ENCODE measurements around the gene BMPER. TPM values are rescaled to one million over a fixed set of nuclear protein-coding genes. Genes with fewer than 3 reads are reported as not detected.

BMPER gene
- total RNA-seq, 1 donor from 2014 or later = not detected

DNA sequence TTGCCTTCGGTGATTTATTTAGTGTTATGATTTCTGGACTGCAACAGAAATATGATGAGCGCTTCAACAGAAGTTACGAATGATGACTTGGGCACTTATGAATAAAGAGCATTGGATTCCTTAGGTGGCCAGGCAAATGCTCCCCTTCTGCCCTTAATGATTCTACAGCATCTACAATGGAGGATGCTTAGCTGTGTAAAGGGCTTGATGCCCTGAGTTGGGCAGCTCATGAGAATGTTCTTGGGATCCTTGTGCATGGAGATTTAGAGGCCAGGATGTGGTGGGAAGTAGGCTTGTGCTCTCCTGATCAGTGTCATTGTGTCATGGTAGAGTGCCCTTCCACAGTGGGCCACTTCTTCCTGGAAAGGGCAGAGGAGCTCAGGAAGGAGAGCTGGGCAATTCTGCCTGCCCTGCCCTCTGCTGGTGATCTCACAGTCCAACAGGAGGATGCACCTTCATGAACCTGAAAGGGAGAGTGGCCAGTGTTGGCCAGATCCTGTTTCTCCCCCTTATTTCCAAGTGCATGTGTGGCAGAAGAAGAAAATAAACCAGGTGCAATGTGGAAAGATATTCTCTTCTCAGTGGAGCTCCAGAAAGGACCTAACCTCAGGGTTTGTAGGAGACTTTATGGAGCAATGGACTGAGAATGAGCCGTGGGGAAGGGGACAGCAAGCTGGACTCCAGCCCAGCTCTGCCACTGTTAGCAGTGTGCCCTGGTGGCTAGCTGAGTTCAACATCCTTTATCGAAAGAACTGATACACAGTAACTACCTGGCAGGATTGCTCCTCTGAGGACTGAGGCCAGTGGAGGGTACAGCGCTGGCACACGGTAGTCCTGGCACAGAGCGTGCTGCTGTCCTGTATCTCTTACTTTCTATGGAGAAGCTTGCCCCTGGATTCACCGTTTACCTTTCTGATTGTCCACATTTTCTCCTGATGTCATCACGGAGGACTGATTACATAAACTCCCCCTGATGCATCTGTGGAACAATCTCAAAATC, 182.9 kb downstream of the BMPER start:
- intact Hi-C loops (cut with micrococcal nuclease) = no loop called here

DNA sequence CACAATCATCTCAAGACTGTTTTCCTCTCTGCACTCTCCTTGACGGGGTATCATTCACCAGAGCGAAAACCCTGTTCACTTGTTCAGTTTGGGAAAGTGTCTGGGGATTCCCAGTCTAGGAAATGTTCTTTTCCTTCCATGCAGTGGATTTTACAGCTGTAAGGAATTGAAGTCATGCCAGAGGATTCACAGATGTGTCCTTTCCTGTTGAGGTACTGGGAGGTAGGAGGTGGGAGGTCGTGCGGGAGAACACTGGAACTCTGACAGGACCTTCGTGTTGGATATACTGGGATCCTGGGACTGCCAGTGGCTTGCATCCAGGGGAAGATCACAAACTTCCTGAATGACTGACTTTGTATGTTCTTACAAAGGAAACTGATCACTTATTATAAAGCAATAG, 185.5 kb downstream of the BMPER start:
- intact Hi-C loops (cut with micrococcal nuclease) = no loop called here

DNA sequence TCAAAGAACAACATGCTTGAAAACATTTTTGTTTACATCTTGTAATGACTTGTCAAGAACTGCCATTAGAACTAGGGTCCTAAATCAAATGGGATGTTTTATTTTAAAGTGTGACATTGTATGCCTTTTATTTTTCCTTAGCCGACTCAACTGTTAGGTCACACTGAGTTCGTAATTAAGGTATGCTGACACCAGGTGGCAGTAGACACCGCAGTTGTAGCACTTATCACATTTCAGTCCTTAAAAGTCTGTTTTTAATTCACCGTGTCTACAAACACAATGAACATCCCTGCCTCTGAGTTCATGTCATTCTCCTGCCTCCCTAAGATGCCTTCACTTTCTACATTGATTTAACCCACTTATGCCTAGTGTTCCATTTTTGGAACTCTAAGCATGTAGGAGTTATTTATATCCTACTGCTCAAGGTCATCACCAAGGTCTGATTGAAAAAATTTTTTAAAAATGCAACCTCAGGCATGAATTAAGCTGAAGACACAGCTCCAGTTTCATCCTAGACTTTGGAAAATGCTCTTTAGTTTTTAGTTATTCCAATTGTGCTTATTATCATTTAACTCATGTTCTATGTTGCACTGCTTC, 186.1 kb downstream of the BMPER start:
- intact Hi-C loops (cut with micrococcal nuclease) = no loop called here

DNA sequence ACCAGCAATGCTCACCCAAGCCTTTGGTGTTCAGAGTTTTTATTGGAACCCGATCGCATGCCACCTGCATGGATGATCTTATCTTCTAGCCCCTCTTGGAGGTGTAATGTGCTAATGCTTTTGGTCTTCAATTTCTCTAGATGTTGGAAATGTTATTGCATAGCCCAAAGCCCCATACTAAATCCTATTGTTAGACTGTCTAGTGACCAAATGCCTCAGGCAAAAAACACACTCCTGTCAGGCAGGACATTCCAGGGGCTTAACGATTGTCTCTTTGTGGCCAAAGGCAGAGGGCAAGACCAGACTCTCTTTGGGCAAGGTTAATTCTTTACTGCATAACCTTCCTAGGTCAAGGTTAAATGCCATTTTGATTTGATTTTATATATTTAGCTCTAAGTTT, 187.9 kb downstream of the BMPER start:
- intact Hi-C loops (cut with micrococcal nuclease) = no loop called here

DNA sequence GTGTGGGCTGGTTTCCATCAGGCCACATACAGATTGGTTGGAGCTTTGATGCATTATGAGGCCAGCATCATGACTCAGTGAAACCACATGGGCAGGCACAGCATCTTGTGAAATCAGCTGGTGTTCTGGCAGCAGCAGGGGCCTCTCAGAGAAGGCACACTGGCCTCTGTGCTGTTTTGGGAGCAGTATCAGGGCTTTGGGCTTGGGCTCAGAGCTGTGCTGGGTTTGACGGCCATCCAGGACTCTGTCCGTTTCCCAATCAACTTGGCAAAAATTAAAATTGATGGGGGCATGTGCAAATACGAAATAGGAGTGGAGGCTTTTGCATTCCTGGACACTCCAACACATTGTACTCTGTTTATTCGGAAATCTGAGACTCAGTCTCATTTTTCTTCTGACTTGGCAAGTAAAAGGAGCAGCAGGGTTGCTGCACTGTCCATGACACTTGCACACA, 190.9 kb downstream of the BMPER start:
- intact Hi-C loops (cut with micrococcal nuclease) = no loop called here

DNA sequence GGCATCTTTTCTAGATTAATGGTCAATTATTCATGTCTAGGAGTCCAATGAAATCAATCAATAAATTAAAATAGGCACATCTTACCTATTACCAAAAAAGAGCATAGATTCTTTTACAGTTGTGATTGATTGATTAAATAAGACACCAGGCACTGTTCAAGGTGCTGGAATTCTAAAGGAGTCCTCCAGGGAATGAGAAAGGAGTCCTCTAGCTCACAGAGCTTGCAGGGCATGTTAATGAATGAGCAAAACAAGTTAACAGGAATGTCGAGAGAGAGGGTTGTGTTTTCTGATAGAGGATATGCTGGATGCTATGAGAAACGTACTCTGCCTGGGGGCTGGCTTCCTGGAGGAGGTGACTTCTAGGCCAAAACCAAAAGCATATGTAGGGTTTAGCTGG, 191.4 kb downstream of the BMPER start:
- intact Hi-C loops (cut with micrococcal nuclease) = no loop called here

DNA sequence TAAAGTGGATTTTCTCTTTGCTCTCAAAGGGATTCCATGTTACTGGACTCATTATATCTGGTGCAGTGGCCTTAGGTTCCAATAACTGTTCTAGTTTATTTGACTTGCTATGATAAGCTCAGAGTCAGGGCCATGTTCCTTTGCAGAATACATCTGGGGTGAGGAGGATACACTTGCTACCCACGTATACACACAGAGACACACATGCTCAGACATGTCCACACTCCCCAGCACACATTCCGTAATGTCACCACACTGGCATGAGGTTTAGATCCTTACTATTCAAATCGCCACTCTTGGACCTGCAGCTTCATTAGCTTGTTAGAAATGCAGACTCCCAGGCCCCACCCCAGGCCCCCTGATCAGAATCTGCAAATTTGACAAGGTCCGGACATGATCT, 195.3 kb downstream of the BMPER start:
- intact Hi-C loops (cut with micrococcal nuclease) = no loop called here

DNA sequence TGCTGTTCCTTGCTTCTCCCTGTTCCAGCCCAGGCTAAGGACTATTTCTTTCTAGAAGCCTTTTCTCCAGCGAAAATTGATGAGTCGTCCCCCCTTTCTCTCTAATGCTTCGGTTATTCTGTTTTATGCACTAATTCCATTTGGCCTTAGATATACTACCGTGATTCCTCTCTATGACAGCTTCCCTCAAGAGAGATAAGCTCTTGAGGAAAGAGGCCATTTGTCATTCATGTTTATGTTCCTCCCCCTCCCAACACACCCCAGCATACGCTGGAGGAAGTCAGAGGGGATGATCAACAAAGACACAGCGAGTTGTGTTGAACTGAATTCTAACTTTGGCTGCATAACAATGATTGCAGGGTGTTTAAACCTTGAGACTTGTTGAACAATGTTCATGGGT, 198.8 kb downstream of the BMPER start:
- intact Hi-C loops (cut with micrococcal nuclease) = no loop called here

DNA sequence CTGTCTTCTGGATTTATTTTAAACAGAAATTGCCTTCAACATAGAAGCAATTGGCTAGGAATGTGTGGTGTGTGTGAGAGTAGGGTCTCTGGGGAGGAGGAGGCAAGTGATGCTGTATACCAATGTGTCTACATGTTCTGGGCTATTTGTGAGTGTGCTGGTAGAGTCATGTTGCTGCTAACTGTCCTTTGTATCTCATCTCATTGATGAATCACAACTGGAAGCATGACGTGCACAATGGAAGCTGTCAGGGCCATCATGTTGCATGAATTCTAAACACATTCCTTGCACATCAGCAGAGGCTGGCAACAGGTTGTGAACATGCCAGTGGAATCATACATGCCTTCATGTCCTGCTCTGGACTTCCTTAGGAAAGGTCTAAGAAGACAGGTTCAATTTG, 199.7 kb downstream of the BMPER start:
- intact Hi-C loops (cut with micrococcal nuclease) = no loop called here

DNA sequence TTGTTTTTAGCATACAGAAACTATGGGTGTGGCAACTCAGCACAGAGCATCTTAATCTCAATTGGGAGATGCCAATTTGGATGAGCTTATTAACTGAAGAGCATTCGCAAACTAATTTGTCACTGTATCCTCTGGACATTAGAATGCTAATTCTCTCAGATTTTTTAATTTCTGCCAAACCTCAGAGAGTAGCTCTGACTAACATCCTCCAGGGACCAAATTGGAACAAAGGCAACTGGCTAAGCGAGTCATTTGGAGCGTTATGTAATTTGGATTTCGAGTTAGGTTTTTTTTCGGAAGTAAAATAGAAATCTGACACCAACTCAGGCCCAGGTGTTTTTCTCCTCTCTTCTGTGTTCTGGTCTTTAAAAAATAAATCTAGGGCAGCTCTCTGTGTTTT, 201.9 kb downstream of the BMPER start:
- intact Hi-C loops (cut with micrococcal nuclease) = no loop called here

DNA sequence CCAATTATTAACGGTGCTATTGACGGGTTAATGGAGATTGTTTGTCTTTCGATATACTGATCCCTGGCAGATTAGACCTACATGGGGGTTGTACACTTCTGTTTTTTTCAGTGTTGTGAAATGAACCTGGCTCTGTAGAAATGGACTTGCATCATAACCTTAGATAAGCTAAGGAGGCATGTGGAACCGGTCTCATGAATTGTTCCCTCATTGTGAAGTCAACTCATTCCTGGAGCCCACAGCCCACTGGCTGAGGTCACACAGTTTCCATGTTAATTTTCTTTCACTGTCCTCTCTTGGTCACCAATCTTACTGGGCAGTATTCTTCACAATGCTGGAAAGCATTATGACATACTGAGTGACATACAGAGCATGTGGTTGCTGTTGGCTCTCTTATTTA, 202.8 kb downstream of the BMPER start:
- intact Hi-C loops (cut with micrococcal nuclease) = no loop called here

DNA sequence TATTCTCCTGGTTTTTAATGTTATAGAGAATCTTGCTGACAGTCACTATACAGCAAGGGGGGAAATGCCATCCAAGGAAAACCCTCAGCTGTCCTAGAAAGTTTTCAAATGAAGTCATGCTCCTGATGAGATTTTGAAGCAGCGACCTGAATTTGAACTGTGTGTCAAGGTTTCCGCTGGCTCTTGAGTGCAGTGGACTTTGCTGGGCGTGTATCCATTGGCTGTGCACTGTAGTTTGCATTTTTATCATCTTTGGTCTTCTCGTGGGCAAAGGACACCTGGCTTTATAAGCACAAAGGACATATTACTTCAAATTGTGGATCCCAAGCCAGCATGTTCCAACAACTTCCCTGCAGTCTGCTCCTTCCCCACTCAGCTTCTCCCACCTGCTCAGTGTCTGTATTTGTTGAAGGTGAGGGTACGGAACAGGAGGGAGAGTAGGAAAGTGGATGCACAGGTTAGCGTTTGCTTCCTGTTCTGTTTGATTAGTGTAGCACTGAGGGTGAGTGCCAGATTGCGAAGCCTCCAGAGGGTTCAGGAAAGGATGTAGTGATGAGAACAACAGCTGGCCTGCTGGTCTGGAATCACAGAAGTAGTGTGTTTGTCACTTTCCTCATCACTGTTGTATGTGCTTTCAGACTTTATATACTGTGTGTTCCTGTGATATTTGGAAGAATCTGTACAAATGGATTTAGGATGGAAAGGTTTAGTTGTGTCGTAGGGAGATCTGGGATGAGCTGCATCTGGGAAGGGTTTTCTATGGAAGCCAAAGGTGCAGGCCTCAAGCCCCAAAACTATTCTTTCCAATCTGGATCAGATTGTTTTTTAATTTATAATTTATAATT, 204.8 kb downstream of the BMPER start:
- intact Hi-C loops (cut with micrococcal nuclease) = no loop called here

DNA sequence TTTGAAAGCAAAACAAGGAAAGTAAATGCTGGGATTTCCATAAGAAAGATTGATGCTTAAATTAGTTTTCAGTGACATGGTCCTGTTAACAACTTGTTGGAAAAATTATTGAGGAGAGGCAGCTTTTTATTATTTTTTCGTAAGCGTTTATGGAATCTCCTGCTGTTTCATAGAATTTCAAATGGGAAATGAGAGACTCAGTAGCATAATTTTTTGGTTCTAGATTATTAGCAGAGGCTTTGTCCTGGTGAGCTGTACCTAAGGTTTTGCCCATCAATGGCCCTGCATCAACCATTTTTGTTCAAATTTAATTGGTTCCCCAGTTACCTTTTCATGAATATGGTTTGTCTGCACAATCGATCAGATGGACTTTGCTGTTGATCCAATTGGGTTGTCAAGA, 205.7 kb downstream of the BMPER start:
- intact Hi-C loops (cut with micrococcal nuclease) = no loop called here

DNA sequence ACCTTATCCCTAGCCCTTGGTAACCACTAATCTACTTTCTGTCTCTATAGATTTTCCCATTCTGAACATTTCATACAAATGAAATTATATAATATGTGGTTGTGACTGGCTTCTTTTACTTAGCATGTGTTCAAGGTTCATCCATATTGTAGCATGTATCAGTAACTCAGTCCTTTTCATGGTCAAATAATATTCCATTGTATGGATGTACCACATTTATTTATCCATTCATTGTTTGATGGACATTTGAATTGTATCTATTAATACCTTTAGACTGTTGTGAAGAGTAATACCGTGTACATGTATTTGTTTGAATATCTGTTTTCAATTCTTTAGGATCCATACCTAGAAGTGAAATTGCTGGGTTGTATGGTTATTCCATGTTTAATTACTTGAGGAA, 210.2 kb downstream of the BMPER start:
- intact Hi-C loops (cut with micrococcal nuclease) = no loop called here

DNA sequence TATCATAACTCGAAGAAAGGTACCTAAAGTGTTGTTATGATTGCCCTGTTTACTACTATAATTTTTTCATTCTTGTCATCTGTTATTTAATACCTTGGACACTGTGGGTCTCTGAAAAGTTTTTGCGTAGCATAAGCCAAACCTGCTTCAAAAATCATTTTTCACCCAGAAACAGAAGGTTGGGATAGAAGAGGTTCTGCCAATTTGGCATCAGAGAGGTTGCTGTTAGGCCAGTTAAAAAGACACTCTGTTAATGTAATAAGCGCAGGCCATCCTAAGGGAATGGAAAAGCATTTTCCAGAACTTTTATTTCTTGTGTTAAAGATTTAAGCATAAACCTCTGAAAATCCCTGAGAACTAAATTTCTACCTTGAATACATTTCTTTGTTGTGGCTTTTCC, 212.2 kb downstream of the BMPER start:
- intact Hi-C loops (cut with micrococcal nuclease) = no loop called here

DNA sequence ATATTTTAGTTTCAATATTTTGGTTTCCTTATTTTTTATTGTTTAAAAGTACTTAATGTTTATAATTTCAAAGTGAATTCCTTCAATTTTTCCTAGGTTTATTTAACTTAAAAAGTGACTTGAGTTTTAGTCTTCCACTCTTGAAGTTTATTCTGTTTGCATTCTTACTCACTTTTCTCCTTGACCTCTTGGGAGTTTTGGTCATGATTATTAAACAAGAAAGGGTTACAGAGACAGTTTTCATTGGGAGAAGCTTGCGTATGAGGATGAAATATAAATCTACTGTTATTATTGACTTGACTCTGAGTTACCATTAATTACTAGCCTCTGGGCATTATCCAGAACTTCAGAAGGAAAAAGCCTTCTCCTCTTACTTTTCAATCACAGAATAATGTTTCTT, 216.0 kb downstream of the BMPER start:
- intact Hi-C loops (cut with micrococcal nuclease) = no loop called here

DNA sequence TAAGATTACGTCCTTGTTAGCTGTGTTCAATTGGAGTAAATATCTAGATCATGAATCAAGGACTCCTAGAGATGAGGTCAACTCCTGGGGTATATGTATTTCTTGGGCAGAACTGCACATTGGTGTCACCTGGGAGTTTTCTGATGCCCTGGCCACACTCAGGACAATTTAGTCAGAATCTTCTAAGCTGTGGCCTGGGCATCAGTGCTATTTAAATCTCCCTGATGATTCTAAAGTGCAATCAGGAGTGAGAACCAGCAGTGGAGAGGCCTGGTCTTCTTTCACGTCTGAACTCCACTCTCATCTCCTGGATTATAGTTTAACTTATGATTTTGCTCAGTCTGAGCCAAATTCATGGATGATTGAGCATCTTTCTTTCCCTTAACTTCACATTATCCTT, 218.0 kb downstream of the BMPER start:
- intact Hi-C loops (cut with micrococcal nuclease) = no loop called here

DNA sequence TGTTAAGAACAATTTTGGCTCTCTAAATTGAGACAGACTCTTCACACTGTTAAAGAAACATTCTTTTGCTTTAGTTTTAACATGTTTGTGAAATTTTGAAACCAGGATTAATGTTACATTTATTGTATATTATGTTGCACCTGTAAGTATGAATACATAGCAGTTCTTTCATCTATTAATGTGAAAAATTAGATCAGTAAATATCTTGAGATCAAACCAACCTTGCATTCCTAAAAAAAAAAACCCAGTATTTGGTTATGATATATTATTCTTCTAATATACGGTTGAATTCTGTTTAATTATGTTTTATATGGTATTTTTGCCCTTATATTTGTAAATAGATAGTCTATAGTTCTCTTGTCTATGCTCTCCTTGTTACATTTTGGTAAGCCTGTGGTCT, 219.4 kb downstream of the BMPER start:
- intact Hi-C loops (cut with micrococcal nuclease) = no loop called here

DNA sequence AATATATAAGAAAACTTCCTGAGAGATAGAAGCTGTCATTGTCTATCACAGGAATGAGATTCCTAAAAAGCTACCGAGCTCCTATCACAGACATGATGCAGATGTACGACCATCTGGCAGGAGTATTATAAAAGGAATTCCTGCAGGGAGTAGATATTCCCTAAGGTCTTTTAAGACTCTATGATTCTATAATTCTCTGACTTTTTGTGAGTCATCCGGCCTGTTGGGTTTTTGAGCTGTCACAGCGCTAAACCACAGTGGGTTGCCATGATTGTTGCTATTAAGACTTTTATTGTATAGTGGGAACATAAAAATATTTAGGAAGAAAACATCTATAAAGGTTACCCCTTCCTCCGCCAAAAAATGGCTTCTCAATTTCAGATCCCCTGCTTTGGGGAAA, 223.4 kb downstream of the BMPER start:
- intact Hi-C loops (cut with micrococcal nuclease) = no loop called here

DNA sequence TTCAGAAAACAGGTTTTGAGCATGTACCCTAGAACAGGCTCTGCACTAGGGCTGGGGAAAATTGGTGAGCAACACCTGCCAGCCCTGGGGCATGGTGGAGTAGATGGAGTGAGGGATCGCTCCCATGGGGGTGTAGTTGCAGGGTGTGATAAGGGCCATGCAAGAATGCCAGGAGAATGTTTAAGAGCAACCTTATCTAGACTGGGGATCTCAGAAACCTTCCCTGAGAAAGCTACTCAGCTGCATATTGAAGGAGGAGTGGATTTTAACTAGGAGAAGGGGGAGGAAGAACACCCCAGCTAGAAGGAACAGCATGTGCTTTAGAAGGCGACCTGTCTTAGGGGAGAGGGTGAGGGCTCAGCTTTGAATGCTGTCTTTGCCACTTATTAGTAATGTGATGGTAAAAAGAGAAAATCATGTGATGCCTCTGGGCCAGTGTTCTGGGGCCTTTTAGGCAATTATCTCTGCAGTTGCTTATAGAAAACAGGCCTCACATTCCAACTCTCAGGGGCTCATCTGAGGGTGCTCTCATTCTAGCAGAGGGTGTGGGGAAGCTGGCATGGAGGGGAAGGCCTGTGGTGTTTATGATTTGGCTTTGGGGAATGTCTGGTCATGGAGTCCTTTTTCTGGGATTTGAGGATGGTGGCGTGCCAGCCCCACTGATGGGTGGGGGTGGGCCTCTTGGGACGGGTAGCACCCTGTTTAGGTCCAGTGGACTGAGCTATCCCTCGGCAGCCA, 225.4 kb downstream of the BMPER start:
- intact Hi-C loops (cut with micrococcal nuclease) = no loop called here

DNA sequence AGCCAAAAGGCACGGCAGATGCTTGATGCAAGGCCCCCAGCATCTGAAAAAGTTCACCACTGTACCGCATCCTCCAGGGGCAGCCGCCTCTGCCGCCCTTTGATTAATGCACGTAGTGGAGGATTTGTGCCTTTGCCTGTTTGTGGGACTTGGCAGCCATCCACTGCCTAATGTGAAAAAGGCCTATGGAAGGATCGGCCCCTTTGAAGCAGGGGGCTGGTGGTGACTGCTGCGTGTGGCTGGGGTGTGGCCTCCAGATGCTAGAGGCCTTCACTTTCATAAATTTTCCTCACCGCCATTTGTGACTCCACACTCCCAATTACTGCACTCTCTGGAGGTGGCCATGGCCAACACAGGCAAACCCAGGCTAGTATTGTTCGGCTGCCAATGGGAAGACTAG, 226.0 kb downstream of the BMPER start:
- intact Hi-C loops (cut with micrococcal nuclease) = no loop called here
